ENCODE data around the gene PSTPIP2.

The PSTPIP2 gene

GRCh38 chr18:46072959-46073358, 899 bp upstream of the PSTPIP2 start:
- H3K4me3 ChIP-seq (ENCODE audit: low read depth in 1 of 2, low read length in 1 of 2): peak overlapping the region; percentile 88 to 95
- peaks cover 8% of the 10 kb centered on the region for H3K36me3 ChIP-seq
- no peaks in the 10 kb centered on the region for H3K27me3 ChIP-seq
- H3K4me1 ChIP-seq (ENCODE audit: control insufficient read depth in 1 of 2, insufficient read depth in 1 of 2, low read depth in 1 of 2, low read length in 1 of 2): peaks cover 45 to 57% of the 10 kb centered on the region in 2 experiments
- H3K9me3 ChIP-seq: no peaks in the 10 kb centered on the region
- no peak for TF ChIP-seq CTCF (IDR thresholded peaks at IDR 0.05)
- peak overlapping the region; percentile 94 for H3K27ac ChIP-seq

GRCh38 chr18:46072376-46072867, 362 bp upstream of the PSTPIP2 start:
- peak overlapping the region; percentile 88 to 95 for H3K4me3 ChIP-seq (ENCODE audit: low read depth in 1 of 2, low read length in 1 of 2)
- H3K36me3 ChIP-seq: peaks cover 3% of the 10 kb centered on the region
- peak overlapping the region; percentile 94 for H3K27ac ChIP-seq
- no peaks in the 10 kb centered on the region for H3K27me3 ChIP-seq
- no peak for TF ChIP-seq CTCF (IDR thresholded peaks at IDR 0.05)
- H3K9me3 ChIP-seq: no peaks in the 10 kb centered on the region
- H3K4me1 ChIP-seq (ENCODE audit: control insufficient read depth in 1 of 2, insufficient read depth in 1 of 2, low read depth in 1 of 2, low read length in 1 of 2): peaks cover 45 to 62% of the 10 kb centered on the region in 2 experiments

- TF ChIP-seq CTCF (IDR thresholded peaks at IDR 0.05): no peak
- Histone ChIP-seq H3K27ac (peak overlapping the region; percentile 94), H3K4me3 (ENCODE audit: low read depth in 1 of 2, low read length in 1 of 2) (peak overlapping the region; percentile 88 to 95)
These were observed 1.0 kb downstream of the PSTPIP2 start for GRCh38 chr18:46070815-46071652.

GRCh38 chr18:46070232-46070631, 1.8 kb downstream of the PSTPIP2 start:
- H3K27me3 ChIP-seq: no peaks in the 10 kb centered on the region
- TF ChIP-seq CTCF (IDR thresholded peaks at IDR 0.05): no peak
- peak overlapping the region; percentile 88 to 95 for H3K4me3 ChIP-seq (ENCODE audit: low read depth in 1 of 2, low read length in 1 of 2)
- no peaks in the 10 kb centered on the region for H3K9me3 ChIP-seq
- H3K27ac ChIP-seq: peak overlapping the region; percentile 94
- peaks cover 45 to 71% of the 10 kb centered on the region in 2 experiments for H3K4me1 ChIP-seq (ENCODE audit: control insufficient read depth in 1 of 2, insufficient read depth in 1 of 2, low read depth in 1 of 2, low read length in 1 of 2)
- H3K36me3 ChIP-seq: peaks cover 6% of the 10 kb centered on the region

More at GRCh38 chr18:46070815-46071652, 1.0 kb downstream of the PSTPIP2 start:
- no peaks in the 10 kb centered on the region for H3K9me3 ChIP-seq
- H3K4me1 ChIP-seq (ENCODE audit: control insufficient read depth in 1 of 2, insufficient read depth in 1 of 2, low read depth in 1 of 2, low read length in 1 of 2): peaks cover 45 to 69% of the 10 kb centered on the region in 2 experiments
- H3K27me3 ChIP-seq: no peaks in the 10 kb centered on the region
- H3K36me3 ChIP-seq: peaks cover 5% of the 10 kb centered on the region

GRCh38 chr18:46069524-46069923, 2.5 kb downstream of the PSTPIP2 start:
- Histone ChIP-seq H3K4me3 (ENCODE audit: low read depth in 1 of 2, low read length in 1 of 2) (peak overlapping the region; percentile 88 to 95), H3K27ac (peak overlapping the region; percentile 94), H3K27me3 (no peaks in the 10 kb centered on the region), H3K9me3 (no peaks in the 10 kb centered on the region), H3K36me3 (peaks cover 6% of the 10 kb centered on the region), H3K4me1 (ENCODE audit: control insufficient read depth in 1 of 2, insufficient read depth in 1 of 2, low read depth in 1 of 2, low read length in 1 of 2) (peaks cover 45 to 71% of the 10 kb centered on the region in 2 experiments)
- TF ChIP-seq CTCF (IDR thresholded peaks at IDR 0.05): no peak

Measured in neutrophil (primary cell).